ENCODE results near the gene APBA3.

The APBA3 gene

DNA sequence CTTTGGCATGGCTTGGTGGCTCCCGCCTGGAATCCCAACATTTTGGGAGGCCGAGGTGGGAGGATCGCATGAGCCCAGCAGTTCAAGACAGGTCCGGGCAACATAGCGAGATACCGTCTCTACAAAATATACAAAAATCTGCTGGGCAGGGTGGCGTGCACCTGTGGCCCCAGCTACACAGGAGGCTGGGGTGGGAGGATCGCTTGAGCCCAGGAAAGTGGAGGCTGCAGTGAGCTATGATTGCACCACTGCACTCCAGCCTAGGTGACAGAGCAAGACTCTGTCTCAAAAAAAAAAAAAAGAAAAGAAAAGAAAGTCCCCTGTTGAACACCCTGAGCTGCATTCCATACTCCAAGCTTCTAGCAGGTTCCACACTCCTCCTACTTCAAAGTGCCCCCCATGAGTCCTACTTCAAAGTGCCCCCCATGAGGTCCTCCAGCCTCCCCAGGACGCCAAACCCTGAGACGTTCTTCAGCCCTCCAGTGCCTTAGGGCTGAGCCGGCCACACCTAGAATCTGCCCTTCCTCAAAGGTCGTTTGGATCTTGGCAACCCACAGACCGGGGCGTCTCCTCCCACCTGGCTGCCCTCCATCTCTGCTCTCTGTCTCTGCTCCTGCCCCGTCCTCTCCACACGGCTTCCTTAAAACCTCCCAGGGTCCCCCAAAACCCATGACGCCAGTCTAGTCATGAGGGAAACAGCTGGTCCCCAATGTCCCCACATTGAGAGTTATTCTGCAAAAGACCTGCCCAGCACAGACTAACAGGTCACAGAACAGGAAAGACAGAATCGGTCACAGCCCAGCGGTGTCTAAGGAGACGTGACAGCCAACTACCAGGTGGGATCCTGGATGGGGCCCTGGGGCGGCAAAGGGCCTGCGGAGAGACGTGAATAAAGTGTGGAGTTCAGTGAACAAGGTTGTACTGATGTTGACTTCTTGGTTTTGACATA is 48.6 kb downstream of the APBA3 start:
- DNase-seq, result no peak

DNA sequence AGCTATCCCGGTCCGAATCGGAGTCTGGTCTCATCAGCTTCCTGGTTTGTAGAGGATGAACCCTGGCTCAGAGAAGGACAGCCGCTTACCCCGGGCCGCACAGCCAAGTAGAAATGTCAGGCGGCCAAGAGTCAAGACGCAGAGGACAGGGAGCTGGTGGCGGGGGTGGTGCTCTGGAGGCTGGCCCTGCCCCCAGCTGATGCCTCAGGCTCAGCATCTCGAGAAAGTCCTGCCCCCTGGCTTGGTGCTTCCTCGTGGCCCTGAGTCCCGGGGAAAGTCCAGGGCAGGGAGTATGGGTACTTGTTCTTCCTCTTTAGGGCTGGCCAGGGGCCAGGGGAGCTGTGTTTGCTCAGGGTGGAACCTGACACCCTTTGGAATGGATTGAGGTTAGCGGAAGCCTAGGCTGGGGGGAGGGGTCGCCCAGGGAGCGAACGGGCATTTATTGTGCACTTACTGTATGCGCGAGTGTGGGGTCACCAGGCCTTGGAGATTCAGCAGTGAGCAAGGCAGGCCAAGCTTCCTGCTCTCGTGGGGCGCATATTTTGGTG is 51.2 kb downstream of the APBA3 start:
- DNase-seq, result no peak

DNA sequence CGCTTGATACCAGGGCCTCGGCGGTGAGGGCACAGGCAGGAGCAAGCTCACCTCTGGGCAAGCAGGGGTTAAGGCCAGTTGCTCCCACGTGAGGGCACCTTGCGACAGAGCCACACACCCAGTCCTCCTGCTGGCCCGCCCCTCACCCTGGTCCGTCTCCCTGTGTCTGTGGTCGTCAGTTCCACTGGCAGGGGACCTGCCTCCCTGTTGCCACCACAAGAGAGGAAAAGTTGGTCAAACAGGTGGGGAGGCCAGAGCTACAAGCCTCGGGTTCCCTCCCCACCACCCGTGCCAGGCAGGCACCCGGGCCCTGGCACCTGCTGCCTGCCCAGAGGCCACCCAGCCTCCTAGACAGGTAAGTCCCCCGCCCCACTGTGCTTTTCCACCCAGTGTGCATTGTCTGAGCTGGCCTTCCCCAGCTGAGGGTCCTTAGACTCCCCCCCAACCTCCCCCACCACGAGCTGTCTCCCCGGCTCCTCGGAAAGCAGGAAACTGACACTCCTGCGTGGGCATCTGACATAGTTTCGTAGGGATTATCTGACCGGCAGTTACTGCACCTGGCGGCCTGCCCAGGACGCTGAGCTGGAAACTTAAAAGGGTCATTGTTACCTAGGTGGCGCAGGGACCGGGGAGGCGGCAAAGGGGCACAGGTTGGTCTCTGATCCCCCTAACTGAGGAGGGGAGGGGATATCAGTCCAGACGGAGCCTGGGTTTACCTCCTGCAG is 53.1 kb downstream of the APBA3 start, which contains the start of gene TJP3:
Gene TJP3 (plus strand): TSS at position 178 of the 725 bp plus-strand sequence. CDS start 20,049 bp downstream, outside the sequence.
- no peak for DNase-seq

DNA sequence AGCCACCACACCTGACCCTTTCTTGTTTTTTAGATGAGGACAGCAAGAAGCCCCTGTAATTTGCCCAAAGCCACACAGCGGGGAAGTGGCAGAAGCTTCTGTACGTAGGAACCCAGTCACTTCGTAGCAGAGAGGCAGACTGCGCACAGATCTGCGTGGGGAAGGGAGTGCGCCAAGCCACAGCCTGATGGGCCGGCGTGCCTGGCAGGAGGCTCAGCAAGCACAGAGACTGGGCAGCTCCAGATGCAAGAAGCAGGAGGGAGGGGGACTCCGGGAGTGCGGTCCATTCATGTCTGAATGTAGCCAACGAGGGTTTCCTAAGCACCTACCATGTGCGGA is 53.7 kb downstream of the APBA3 start:
- DNase-seq, result no peak

DNA sequence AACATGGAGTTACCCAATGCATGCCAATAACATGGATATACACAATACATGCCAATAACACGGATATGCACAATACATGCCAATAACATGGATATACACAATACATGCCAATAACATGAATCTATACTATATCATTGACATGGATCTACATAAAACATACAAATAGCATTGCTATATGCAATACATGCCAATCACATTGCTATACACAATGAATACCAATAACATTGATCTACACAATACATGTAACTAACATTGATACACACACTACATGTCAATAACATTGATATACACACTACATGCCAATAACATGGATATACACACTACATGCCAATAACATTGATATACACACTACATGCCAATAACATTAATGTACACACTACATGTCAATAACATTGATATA is 60.3 kb downstream of the APBA3 start:
- DNase-seq, result no peak

All from KG1 (cell line).